Ureter (tissue), 1 donor: Measurements from ENCODE around the gene NFXL1. TPM values are rescaled to one million over a fixed set of nuclear protein-coding genes. Genes with fewer than 3 reads are reported as not detected.
A peak's percentile ranks its signal among the peaks of the same experiment; 100 is the strongest.

Experiments used
- DNase-seq: peaks from one replicate; pipeline ENCODE4 v3.0.0-alpha.2; 2020; ENCODE audit warnings: low spot score
- total RNA-seq: library from RNA; stranded (reverse); gene quantifications from one replicate; pipeline ENCODE4 v1.2.4, GENCODE V29; 2023
- donor health status: DM: yes; HTN: yes; CAD: no.

Gene NFXL1
- total RNA-seq, 1 donor from 2014 or later = 25.2 TPM

DNA sequence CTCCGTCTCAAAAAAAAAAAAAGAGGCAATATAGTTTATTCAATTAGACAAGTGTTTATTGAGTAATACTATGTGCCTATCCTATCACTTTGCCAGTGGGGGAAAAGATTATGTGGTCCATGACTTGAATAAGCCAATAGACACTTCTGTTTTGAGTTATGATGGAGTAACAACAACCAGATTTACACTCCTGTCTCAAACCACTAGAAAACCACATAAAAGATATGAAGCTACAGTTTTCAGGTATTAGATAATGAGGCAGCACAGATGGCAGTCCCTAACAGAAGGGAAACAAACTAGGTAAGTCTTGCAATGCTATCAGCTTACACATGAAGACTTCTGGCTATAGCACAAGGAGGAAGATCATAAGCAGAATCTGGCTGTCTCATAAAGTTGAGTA lies 22.5 kb downstream of the NFXL1 start:
- no peak for DNase-seq

DNA sequence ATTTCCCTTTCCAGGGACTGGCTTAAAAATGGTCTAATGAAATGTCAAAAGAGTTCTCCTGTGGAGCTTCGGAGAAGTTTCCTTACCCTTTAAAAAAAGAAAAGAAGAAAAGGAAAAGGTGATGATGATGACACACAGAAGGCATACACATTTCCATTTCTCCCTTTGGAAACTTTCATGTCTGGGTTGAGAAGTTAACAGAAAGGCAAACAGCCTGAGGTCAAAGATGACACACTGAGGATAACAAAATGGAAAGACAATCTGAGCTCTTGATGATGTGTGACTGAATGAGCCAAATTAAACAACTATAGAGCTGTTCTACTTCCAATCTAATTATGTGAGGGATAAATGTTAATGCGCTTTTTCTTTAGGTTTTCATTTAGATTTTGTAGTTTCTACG lies 32.2 kb downstream of the NFXL1 start:
- DNase-seq = no peak

DNA sequence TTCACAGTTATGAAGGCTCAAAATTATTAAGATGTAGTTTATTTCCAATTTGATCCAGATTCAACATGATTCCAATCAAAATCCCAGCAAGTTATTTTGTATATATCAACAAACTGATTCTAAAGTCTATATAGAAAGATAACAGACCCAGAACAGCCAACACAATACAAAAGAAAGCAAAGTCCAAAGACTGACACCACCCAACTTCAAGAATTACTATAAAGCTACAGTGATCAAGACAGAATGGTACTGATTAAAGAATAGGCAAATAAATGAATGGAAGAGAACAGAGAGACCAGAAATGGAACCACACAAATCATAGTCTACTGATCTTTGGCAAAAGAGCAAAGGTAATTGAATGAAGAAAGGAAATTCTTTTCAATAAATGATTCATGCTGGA lies 34.9 kb downstream of the NFXL1 start:
- no peak for DNase-seq

DNA sequence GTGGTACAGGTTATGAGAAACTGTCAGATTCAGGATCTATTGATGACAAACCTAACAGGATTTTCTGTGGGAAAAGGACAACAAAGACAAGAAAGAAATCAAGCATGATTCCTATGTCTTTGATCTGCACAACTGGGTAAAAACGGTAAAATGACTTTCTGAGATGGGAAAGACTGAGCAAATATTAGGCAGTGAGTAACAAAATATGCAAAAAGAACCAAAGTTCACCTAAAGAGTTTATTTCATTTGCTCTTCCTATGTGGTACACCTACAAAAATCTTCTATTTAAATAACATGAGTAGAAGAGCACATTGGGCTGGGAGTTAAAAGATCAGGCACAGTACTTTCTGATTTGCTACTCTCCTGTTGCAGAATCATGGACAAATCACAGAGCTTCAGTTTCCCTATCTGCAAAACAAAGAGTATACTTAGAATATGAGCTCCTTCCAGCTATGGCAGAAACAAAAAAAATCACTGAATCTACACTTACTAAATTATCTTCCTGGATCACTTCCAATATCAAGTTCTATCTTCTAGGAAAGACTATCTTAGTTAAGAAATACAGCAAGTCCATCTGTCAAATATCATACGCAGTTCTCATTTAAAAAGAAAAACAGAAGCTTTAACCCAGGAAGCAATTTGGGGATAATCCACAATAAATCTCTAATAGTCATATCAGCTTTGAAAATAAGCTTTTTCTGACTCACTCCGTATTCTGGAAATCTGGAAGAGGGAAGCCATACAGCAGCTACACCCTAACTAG lies 37.4 kb downstream of the NFXL1 start:
- no peak for DNase-seq

DNA sequence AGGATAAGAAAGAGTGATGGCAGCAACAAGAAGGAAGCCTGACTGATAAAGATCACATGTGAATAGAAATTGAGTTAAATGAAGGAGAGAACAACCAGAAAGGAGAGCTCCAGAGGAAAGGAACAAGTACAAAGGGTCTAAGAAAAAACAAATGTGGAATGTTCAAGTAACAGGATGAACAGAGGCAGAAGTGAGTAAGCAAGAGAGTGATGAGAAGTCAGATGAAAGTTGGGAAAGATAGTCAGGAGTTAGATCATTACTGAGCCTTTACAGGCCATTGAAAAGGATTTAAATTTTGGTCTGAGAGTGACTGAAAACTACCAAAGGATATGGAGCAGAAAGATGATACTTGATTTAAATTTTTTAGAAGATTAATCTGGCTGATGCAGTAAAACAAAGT lies 38.1 kb downstream of the NFXL1 start:
- no peak for DNase-seq

DNA sequence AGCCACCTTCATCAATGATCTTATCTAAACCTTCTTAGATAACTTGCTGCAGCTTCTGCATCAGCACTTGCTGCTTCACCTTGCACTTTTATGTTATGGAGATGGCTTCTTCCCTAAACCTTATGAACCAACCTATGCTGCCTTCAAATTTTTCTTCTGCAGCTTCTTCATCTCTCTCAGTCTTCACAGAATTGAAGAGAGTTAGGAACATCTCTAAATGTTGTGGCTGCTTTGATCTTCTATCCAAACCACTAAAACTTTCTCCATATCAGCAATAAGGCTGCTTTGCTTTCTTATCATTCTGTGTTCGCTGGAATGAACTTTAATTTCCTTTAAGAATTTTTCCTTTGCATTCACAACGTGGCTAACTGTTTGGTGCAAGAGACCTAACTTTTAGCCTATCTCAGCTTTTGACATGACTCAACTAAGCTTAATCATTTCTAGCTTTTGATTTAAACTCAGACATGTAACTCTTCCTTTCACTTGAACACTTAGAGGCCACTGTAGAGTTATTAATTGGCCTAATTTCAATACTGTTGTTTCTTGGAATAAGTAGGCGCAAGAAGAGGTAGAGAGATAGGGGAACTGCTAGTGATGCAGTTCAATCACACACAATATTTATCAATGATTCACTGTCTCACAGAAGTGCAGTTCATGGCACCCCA lies 40.4 kb downstream of the NFXL1 start:
- no peak for DNase-seq

DNA sequence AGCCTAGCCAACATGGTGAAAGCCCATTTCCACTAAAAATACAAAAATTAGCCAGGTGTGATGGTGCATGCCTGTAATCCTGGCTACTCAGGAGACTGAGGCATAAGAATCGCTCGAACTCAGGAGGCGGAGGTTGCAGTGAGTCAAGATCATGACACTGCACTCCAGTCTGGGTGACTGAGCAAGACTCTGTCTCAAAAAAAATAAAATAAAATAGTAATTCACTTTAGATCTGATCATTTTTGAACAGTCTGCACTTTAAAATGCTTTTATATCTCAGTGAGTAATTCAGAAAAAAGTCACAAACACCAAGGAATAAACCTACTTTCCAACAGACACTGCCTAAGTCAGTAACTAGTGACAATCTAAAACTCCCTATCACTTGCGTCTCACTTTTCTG lies 50.9 kb downstream of the NFXL1 start:
- DNase-seq = no peak

DNA sequence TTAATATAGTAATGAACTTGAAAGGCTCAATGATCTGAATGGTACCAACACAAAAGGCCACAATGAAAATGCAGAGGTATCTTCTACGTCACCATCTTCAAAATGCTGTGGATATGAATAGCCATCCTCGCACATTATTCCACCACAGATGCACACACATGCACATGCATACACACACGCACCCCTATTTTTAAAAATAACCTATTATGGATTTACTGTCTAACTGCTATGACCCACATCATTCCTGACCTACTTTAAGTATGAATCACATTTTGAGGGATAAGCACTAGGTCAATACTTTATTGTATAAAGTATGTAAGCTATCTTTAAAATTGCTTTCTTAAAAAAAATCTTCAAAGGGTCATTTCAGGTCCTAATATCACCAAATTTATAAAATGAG lies 52.1 kb downstream of the NFXL1 start:
- DNase-seq = no peak

DNA sequence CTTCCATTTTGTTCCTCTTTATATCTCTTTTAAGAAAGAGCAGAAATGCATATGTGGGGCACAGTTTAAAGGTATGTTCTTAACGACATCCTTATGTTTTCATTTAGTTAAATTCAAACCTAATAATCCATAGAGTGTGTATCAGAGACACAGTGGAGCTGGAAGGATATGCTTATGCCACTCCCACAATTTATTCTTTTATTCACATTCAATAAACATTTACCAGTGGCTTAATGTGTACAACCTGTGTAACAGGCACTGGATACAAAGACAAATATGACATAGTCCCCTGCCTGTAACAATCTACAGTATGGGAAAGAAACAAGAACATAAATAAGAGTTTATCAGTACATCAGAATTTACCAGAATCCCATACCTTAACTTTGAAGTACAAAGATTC lies 54.1 kb downstream of the NFXL1 start:
- no peak for DNase-seq

DNA sequence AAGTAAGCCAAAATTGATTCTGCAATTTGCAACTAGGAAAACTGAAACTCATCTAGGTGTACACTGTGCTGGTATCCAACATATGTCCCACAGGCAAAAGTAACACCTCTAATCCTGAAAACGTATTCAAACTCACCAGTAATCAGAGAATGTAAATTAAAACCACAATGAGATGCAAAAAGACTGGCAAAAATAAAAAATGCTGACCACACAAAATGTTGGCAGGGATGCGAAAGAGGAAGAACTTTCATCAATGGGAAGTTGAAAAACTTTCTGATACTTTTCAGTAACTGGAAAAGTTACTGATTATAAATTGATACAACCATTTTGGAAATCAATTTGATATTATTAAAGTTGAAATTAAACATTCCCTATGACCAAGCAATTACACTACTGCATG lies 56.4 kb downstream of the NFXL1 start:
- no peak for DNase-seq

DNA sequence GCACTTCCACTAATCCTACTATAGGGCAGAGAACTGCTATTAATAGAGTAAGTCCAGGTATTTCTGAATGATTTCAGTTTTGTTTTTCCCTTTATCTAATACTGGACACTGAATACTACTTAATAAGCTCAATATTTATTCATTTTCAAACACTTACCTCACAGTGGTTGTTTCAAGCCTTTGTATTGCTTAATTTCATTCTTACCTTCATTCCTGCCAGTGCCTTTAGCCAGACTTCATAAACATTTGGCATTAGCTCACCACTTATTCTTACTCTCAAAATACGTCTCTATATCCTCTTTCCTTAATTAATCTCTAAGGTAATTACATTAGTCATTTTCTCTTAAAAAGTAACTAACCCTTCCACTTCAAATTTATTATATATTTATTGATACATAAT lies 57.7 kb downstream of the NFXL1 start:
- DNase-seq = no peak

DNA sequence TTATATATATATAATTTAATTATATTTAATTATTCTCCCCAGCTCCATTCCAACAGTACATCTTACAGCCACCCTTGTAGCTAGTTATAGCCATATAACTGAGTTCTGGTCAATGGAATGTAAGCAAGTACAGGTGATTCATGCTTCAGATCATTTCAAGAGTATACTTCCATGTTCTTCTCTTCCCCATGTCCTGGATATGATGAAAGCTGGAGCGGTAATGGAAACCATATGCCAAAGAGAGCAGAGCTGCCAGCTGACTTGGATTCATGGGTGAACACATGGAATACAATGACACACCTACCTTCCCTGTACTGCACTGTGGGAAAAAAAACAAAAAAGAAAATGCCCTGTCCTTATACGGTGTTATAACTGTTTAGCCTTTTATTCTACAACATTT lies 59.0 kb downstream of the NFXL1 start:
- no peak for DNase-seq

DNA sequence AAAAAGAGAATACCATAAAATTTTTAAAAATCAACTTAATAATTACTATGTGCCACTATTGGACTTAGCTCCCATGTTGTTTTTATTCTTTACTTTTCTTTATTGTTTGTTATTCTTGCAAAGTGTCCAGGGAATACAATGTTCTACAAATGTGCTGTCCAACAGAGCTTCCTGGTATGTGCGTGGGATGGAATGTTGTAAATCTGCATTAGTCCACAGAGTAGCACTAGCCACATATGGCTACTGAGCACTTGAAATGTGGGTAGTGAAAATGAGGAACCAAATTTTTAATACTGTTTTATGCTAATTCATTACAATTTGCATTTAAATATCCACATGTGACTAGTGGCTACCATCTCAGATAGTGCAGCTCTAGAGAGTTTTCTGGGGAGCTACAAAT lies 62.2 kb downstream of the NFXL1 start:
- DNase-seq = no peak

DNA sequence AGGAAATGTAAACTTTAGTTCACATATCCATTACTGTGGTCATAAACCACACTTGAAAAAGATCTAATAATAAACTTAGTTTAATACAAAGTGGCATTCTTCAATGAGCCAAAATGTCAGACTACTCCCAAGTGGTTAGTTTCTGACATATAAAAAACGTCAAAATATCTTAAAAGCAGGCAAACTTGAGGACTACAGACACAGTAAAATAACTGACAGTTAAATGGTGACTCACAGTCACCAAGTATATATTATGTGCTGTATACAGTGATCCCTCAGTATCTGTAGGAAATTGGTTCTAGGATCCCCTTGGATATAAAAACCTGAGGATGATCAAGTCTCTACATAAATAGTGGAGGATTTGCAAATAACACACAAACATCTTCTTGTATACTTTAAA lies 64.9 kb downstream of the NFXL1 start:
- DNase-seq = no peak

DNA sequence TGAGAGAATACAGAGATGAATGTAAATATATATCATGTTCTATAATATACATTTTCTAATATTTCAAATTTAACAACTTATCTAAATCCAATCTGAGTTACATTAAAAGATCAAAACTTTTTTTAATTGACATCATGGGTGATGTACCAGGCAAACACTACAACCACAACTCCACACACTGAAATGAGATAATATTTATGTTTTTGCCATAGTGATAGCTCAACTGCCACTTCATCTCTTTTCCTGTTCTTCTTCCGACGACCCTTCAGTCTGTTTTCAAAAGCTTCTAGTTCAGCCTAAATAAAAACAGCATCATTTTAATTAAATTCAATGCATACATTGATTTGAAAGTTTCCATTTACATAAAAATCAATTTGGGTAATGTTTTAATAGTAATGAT lies 66.3 kb downstream of the NFXL1 start:
- no peak for DNase-seq

DNA sequence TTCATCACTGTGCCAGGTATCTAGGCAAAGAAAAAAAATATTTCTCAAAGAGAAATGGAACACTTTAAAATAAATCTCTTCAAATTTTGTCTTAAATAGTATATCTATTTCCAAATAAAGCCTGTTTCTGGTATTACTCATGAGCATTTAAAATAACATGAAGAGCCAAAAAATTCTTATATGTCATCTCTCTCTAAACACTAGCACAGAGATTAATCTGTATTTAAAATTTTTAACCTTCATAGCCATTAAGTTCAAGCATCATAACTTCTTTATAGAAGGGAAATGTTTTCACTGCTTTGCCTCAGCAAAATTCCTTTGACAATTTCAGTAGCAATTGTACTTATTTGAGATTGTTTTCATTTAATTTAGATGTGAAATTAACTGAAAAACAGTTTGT lies 71.4 kb downstream of the NFXL1 start:
- DNase-seq = no peak

DNA sequence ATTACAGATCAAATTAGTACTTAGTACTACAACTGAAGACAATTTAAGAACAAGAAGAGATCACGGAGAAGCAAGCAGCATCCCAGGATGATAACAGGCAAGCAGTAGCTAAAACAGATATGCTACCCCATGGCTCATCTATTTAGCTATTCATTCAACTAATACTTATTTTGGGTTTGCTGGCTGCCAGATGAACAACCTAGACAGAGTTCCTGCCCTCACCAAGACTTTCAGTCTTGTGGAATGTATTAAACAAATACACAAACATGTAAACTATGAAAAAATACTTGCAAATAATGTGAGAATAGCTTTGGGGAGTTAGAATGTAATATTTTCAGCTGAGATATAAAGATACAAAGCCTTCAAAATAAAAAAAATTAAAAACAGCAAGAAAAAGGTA lies 74.1 kb downstream of the NFXL1 start:
- DNase-seq = no peak

DNA sequence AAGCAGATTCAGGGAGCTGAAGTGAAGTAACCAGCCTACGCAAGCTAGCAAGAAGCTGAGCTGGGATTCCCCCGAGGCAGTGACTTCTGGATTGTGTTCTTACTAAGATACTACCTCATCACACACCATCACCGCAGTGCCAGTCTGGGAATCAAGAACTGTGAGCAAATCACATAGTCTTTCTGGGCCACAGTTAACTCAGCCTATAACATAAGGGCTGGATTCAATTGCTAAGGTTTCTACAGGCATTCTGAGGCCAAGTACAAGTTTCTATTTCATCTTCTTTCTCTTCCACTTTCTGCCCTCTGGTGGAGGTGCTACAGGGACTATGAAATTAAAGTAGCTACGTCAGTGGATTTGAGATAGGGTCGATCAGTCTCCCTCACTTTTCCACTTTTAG lies 75.1 kb downstream of the NFXL1 start:
- no peak for DNase-seq

DNA sequence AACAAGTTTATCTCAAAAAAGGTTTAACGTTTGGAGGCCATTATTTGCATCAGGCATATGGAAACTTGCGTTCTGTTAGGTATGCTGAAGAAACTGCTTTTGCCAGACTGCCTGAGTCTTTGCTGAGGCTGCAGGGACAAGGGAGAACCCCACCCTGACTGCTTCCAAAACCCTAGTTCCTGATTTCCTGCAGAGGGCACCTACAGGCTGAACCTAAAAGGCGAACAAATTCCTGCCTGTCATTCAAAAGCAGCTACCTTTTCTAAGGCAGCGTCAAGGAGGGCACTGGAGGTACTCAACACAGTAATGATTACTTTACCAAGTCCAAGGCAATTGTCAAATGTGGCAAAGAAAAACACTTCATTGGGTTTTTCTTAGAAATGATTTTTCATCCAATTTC lies 75.9 kb downstream of the NFXL1 start:
- DNase-seq = no peak

DNA sequence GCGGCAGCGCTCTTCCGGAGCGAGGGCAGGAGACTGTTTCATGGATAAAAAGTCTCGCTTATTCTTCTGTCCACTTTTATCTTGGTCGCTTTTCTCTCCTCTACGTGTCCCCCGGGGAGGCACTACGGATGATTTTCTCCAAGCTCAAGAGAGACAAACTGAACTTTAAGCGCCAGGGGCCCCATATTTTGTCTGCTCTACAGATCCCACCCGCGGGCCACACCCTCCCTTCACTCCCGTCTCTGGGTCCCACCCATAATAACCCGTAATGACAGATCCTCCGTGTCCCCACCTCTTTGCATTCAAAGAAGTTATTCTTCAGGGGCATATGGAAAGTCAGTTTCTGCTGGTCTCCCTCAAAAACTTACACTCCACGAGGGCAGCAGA lies 76.5 kb downstream of the NFXL1 start, which contains the start of gene CORIN:
CORIN (minus strand) TSS at position 160 of the 387 bp plus-strand sequence; CDS start at position 42, 118 bp downstream.
- no peak for DNase-seq

DNA sequence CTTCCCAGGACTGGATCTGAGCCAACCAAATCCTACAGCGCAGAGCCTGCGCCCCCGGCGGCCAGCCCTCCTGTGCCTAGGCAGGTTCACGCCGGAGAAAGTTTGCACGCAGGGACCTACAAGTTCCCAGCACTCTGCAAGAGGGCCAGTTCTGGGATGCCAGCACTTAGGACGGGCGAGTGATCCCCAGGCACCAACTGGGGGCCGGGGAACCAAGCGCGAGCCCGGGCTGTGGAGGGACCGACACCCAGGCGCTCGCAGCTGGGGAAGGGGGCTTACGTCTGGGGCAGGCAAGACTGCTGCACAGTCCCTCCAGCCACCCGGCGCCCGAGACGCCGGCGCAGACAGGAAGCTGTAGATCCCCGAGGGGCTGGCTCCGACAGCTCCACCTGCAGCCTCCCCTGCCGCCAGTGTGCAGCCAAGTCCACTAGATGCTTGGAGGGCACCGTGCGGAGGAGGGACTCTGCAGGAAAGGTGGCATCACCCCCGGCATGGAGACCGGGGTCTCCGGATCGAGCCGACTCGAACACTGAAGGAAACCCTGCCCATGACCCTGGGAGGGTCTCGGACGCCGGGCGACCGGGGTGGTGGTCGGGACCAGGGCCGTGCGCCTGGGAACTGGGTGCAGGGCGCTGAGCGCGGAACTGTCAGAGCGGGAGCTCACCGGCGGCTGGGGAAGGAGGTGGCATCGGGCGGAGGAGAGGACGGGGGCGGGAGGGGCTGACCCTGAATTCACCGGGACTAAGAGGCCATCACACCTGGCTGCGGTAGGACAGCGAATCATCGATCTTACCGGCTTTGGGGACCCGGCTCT lies 77.1 kb downstream of the NFXL1 start:
- peak; percentile 54 for DNase-seq

DNA sequence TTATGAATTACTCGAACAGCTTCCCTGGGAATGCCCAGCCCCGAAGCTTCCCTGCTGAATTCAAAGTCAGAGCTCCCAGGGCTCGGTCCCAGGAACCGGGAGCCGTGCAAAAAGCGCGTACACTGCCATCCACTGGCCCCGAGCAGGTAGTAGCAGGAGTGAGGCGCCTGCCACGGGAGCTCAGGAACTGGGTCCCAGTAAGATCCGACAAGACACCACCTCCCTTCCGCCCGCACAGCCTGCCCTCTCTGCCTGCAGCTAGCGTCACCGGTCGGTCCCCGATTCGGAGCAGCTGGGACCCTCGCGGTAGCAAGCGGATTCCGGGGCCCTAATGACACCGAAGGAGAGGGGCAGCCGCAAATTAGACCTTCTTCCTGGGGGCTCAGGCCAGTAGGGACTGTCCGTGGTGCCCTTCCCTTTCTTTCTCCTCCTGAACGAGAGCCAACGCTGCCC lies 77.7 kb downstream of the NFXL1 start:
- peak; percentile 85 for DNase-seq

DNA sequence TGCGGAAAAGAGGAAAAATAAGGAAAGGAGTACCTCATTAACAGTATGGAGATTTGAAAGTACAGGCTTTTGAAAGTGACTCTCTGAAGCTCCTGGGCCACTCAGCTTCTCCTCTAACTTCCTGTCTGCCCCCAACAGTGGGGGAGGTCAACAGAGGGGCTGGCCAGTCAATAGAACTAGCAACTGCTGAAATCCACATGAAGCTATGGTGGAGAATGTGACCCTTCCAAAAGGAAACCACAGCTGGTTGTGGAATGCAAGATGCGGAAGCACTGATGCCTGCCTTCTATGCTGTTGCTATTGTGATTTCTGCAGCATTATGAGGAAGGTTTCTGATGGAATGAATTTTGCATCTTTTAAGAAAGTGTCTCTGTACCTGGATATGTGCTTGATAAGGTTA lies 78.9 kb downstream of the NFXL1 start:
- DNase-seq = no peak
